ENCODE data around the gene GATA6. TPM values are rescaled to one million over a fixed set of nuclear protein-coding genes. Genes with fewer than 3 reads are reported as not detected.

Gene GATA6
- total and polyA plus RNA-seq, 7 donors, result 0.27 to 0.92 (median 0.53) TPM

GRCh38 chr18:22169889-22170420 is 566 bp downstream of the GATA6 start:
- H3K9me3 ChIP-seq, result no peaks in the 10 kb centered on the region
- no peaks in the 10 kb centered on the region for H3K36me3 ChIP-seq (ENCODE audit: insufficient read depth in 1 of 2, low read depth in 1 of 2)
- ATAC-seq (peak; percentile 30 to 53 (median 42)), DNase-seq (peak; percentile 40 to 53)
- peak overlapping the region; percentile 61 for H3K27ac ChIP-seq
- peak overlapping the region; percentile 85 for H3K4me3 ChIP-seq
- H3K4me1 ChIP-seq, result peaks cover 10% of the 10 kb centered on the region
- WGBS, 3 donors, result 0 to 1% (median 0%) methylated on average over 48 to 49 of the region's 49 CpGs
- TF ChIP-seq CTCF (IDR thresholded peaks at IDR 0.05), result no peak
- intact Hi-C loops (cut with DNase I), result loop anchor here (2.0 to 10.0 kb wide), 2 partner anchors 393 to 395 kb away; no protein-coding TSS in a partner anchor
- peaks cover 6 to 95% (median 68%) of the 10 kb centered on the region in 3 donors for H3K27me3 ChIP-seq (ENCODE audit: insufficient read depth in 3 of 3, low read length in 2 of 3)

- Histone ChIP-seq H3K9me3 (no peaks in the 10 kb centered on the region), H3K36me3 (ENCODE audit: insufficient read depth in 1 of 2, low read depth in 1 of 2) (no peaks in the 10 kb centered on the region), H3K4me1 (peaks cover 10% of the 10 kb centered on the region), H3K4me3 (peak overlapping the region; percentile 85), H3K27me3 (ENCODE audit: insufficient read depth in 3 of 3, low read length in 2 of 3) (peaks cover 11 to 96% (median 62%) of the 10 kb centered on the region in 3 donors), H3K27ac (peak overlapping the region; percentile 61)
- no peak for TF ChIP-seq CTCF (IDR thresholded peaks at IDR 0.05)
- peak; percentile 49 to 62 for DNase-seq
- ATAC-seq, result peak; percentile 25 to 48 (median 38)
- WGBS, 3 donors, result 0 to 1% (median 1%) methylated on average over 55 to 66 of the region's 66 CpGs
- intact Hi-C loops (cut with DNase I), result loop anchor here in 1 of 2 donors (10.0 kb wide), 1 partner anchor 394 kb away; no protein-coding TSS in a partner anchor
These were observed 1.2 kb downstream of the GATA6 start for GRCh38 chr18:22170421-22171257.

- peaks cover 11 to 96% (median 60%) of the 10 kb centered on the region in 3 donors for H3K27me3 ChIP-seq (ENCODE audit: insufficient read depth in 3 of 3, low read length in 2 of 3)
- 1 to 3% (median 2%) methylated on average over 47 to 120 of the region's 120 CpGs for WGBS, 3 donors
These were observed 2.1 kb downstream of the GATA6 start for GRCh38 chr18:22171258-22172119.

More at GRCh38 chr18:22171258-22172119, 2.1 kb downstream of the GATA6 start:
- no peak for TF ChIP-seq CTCF (IDR thresholded peaks at IDR 0.05)
- DNase-seq (no peak), ATAC-seq (no peak)
- H3K4me1 ChIP-seq, result peaks cover 10% of the 10 kb centered on the region
- H3K36me3 ChIP-seq (ENCODE audit: insufficient read depth in 1 of 2, low read depth in 1 of 2), result no peaks in the 10 kb centered on the region
- H3K9me3 ChIP-seq, result no peaks in the 10 kb centered on the region
- H3K4me3 ChIP-seq, result peak overlapping the region; percentile 85
- intact Hi-C loops (cut with DNase I), result loop anchor here in 1 of 2 donors (10.0 kb wide), 1 partner anchor 393 kb away; no protein-coding TSS in a partner anchor
- peak overlapping the region; percentile 61 for H3K27ac ChIP-seq
